NT2/D1 (cell line): Measurements from ENCODE around the gene LMAN2.

Experiments used
- DNase-seq: peaks from one replicate; pipeline ENCODE4 v3.0.0-alpha.2; 2011; ENCODE audit warnings: low read depth, low spot score
- H3K27me3 ChIP-seq: 2 replicates; pipeline ENCODE4 v1.6.0; 2011; ENCODE audit warnings: mild to moderate bottlenecking; ENCODE audit not compliant: insufficient read length, insufficient read depth
- H3K36me3 ChIP-seq: 2 replicates; pipeline ENCODE4 v1.6.1; 2011; ENCODE audit warnings: mild to moderate bottlenecking, low read length, mixed read lengths; ENCODE audit not compliant: insufficient read depth, insufficient read length
- H3K4me1 ChIP-seq: 2 replicates; pipeline ENCODE4 v1.5.1; 2011; ENCODE audit not compliant: insufficient read depth, insufficient read length
- H3K4me3 ChIP-seq: 2 replicates; pipeline ENCODE4 v1.5.1; 2011; ENCODE audit warnings: low read depth; ENCODE audit not compliant: insufficient read length
- H3K9ac ChIP-seq: 2 replicates; pipeline ENCODE4 v1.6.0; 2011; ENCODE audit warnings: low read depth; ENCODE audit not compliant: insufficient read length
- H3K9me3 ChIP-seq: 2 replicates; pipeline ENCODE4 v1.5.1; 2011; ENCODE audit warnings: mild to moderate bottlenecking, low read length; ENCODE audit not compliant: insufficient read depth
- SUZ12 ChIP-seq: IDR thresholded peaks from 2 replicates; pipeline ENCODE4 v1.6.1; 2011; ENCODE audit not compliant: insufficient read length, insufficient read depth; ENCODE audit errors: extremely low read depth
- YY1 ChIP-seq: IDR thresholded peaks from 2 replicates; pipeline ENCODE4 v1.6.1; 2011; ENCODE audit not compliant: insufficient read length, insufficient read depth
- ZNF274 ChIP-seq: IDR thresholded peaks from 2 replicates; pipeline ENCODE4 v1.6.1; 2011; ENCODE audit warnings: mild to moderate bottlenecking, low read depth, low read length

LMAN2 gene

GRCh38 chr5:177315411-177315810 lies 36.1 kb downstream of the LMAN2 start:
- peaks cover 4% of the 10 kb centered on the region; the same call in 1 of the 2 replicates for H3K9me3 ChIP-seq
- peaks cover 6% of the 10 kb centered on the region for H3K4me1 ChIP-seq
- H3K27me3 ChIP-seq = no peaks in the 10 kb centered on the region
- no peak overlapping the region for H3K9ac ChIP-seq
- peaks cover 9% of the 10 kb centered on the region for H3K36me3 ChIP-seq
- TF ChIP-seq ZNF274 (no peak), SUZ12 (no peak)
- DNase-seq = no peak
- no peak overlapping the region for H3K4me3 ChIP-seq

- H3K27me3 ChIP-seq = no peaks in the 10 kb centered on the region
- 0 out of 2 replicates have a peak, but pooled peaks cover 3% of the 10 kb centered on the region for H3K9me3 ChIP-seq
- TF ChIP-seq YY1 (no peak), ZNF274 (no peak), SUZ12 (no peak)
- H3K4me1 ChIP-seq = peaks cover 9% of the 10 kb centered on the region
- peaks cover 8% of the 10 kb centered on the region for H3K36me3 ChIP-seq
- H3K9ac ChIP-seq = peak overlapping the region; percentile 21
- H3K4me3 ChIP-seq = no peak overlapping the region
- DNase-seq = no peak
Observed at GRCh38 chr5:177314376-177315342, 36.8 kb downstream of the LMAN2 start.

GRCh38 chr5:177313561-177314259 lies 37.8 kb downstream of the LMAN2 start:
- no peaks in the 10 kb centered on the region for H3K9me3 ChIP-seq
- H3K36me3 ChIP-seq = peaks cover 16% of the 10 kb centered on the region
- no peak overlapping the region for H3K4me3 ChIP-seq
- no peaks in the 10 kb centered on the region for H3K27me3 ChIP-seq
- H3K9ac ChIP-seq = no peak overlapping the region
- peaks cover 9% of the 10 kb centered on the region for H3K4me1 ChIP-seq
- TF ChIP-seq SUZ12 = no peak
- TF ChIP-seq YY1 = no peak
- TF ChIP-seq ZNF274 = no peak
- no peak for DNase-seq

- TF ChIP-seq ZNF274 (no peak), SUZ12 (no peak), YY1 (no peak)
- Histone ChIP-seq H3K9me3 (no peaks in the 10 kb centered on the region), H3K4me1 (peaks cover 9% of the 10 kb centered on the region), H3K36me3 (peaks cover 20% of the 10 kb centered on the region), H3K4me3 (peak overlapping the region; percentile 45), H3K9ac (peak overlapping the region; percentile 82), H3K27me3 (no peaks in the 10 kb centered on the region)
- no peak for DNase-seq
Observed at GRCh38 chr5:177312649-177313181, 38.8 kb downstream of the LMAN2 start.

GRCh38 chr5:177311723-177312648 lies 39.5 kb downstream of the LMAN2 start, which contains the start of gene MXD3:
Gene MXD3 (minus strand): TSS chr5:177311898. CDS start chr5:177311830, 68 bp downstream.
- Histone ChIP-seq H3K9ac (peak within 1 kb of the TSS; percentile 82), H3K9me3 (no peaks in the 10 kb centered on the region), H3K4me1 (peaks cover 9% of the 10 kb centered on the region), H3K36me3 (peaks cover 23% of the 10 kb centered on the region), H3K4me3 (peak within 1 kb of the TSS; percentile 55), H3K27me3 (no peaks in the 10 kb centered on the region)
- peak; percentile 94 for DNase-seq
- TF ChIP-seq YY1 (no peak), SUZ12 (no peak), ZNF274 (no peak)

GRCh38 chr5:177311392-177311722 lies 40.1 kb downstream of the LMAN2 start:
- peaks cover 29% of the 10 kb centered on the region for H3K36me3 ChIP-seq
- H3K27me3 ChIP-seq = no peaks in the 10 kb centered on the region
- DNase-seq = no peak
- H3K9me3 ChIP-seq = no peaks in the 10 kb centered on the region
- peak overlapping the region; percentile 55 for H3K4me3 ChIP-seq
- TF ChIP-seq SUZ12 (no peak), YY1 (no peak), ZNF274 (no peak)
- peaks cover 9% of the 10 kb centered on the region for H3K4me1 ChIP-seq
- peak overlapping the region; percentile 77 for H3K9ac ChIP-seq
